K562 (cell line): ENCODE data around the gene GPR50. TPM values are rescaled to one million over a fixed set of nuclear protein-coding genes. Genes with fewer than 3 reads are reported as not detected.

Experiments
- ATAC-seq: fragments of 200-7000 bp; cut with Tn5 transposase; 3 replicates; pipeline ENCODE4 v1.9.1; 2020; ENCODE audit warnings: moderate library complexity
- BruUV-seq: library from RNA; stranded (reverse); fragments of 400-500 nt; replicated peaks from 2 replicates; lab custom pipeline; 2021; lab: Mats Ljungman, UMichigan
- CTCF ChIA-PET: fragments of 300-600 bp; formaldehyde crosslinking; extraction: SDS; loops from one replicate; lab custom pipeline; 2021; ENCODE audit warnings: low intra/inter-chr PET ratio; lab: Yijun Ruan, JAX
- POLR2A ChIA-PET: fragments of 300-600, 350-650 bp; sonication (Branson Sonifier 250); formaldehyde crosslinking; extraction: SDS; loops from one replicate; lab custom pipeline; 2021; ENCODE audit warnings: antibody characterized with exemption, inconsistent platforms; lab: Yijun Ruan, JAX
- DNase-seq, 4 experiments: peaks; one replicate each; pipeline versions ENCODE4 v3.0.0 to v3.0.0-alpha.2; 2011 to 2018; ENCODE audit warnings: low spot score in 3 of 4, mixed read lengths in 3 of 4; ENCODE audit errors: extremely low read depth in 1 of 4
- FAIRE-seq: peaks from 2 replicates; lab custom pipeline; 2011; peaks lifted over from hg19 to GRCh38; lab: Jason Lieb, UNC
- H2AFZ ChIP-seq: 2 replicates; pipeline ENCODE4 v1.6.0; 2011; ENCODE audit warnings: low read depth, low read length, control low read depth, inconsistent platforms
- H3K27ac ChIP-seq: fragments of 200-600 bp; 3 replicates; pipeline ENCODE4 v1.8.0; 2011; ENCODE audit warnings: low read depth, mild to moderate bottlenecking, control low read depth, inconsistent platforms, low read length, moderate library complexity, mixed read lengths; ENCODE audit errors: extremely low read depth
- H3K27me3 ChIP-seq, 2 experiments: fragments of 300-600 bp in 1 of 2; 2 replicates in 1 of 2; 3 replicates in 1 of 2; pipeline versions ENCODE4 v1.6.0 to v1.8.0; 2011; ENCODE audit warnings: inconsistent platforms in 2 of 2, low read length in 2 of 2, mild to moderate bottlenecking in 1 of 2, mixed read lengths in 1 of 2, moderate library complexity in 1 of 2; ENCODE audit not compliant: control insufficient read depth in 2 of 2, insufficient read depth in 2 of 2
- H3K36me3 ChIP-seq: fragments of 300-600 bp; 3 replicates; pipeline ENCODE4 v1.8.0; 2011; ENCODE audit warnings: mild to moderate bottlenecking, low read length, inconsistent platforms; ENCODE audit not compliant: control insufficient read depth, insufficient read depth
- H3K4me1 ChIP-seq, 2 experiments: fragments of 200-600 bp in 1 of 2; replicated peaks in 1 of 2; 2 replicates in 1 of 2; 3 replicates in 1 of 2; pipeline versions ENCODE4 v1.5.1 to v1.8.0; 2011; ENCODE audit warnings: inconsistent platforms in 2 of 2, low read length in 2 of 2, mild to moderate bottlenecking in 1 of 2, mixed read lengths in 1 of 2, moderate library complexity in 1 of 2; ENCODE audit not compliant: control insufficient read depth in 2 of 2, insufficient read depth in 2 of 2
- H3K4me2 ChIP-seq: 2 replicates; pipeline ENCODE4 v1.6.1; 2011; ENCODE audit warnings: low read length, control low read depth, inconsistent platforms, mixed read lengths; ENCODE audit not compliant: insufficient read depth
- H3K4me3 ChIP-seq: fragments of 200-600 bp; sonication (generic), shearing (Covaris generic); 2 replicates; pipeline ENCODE4 v1.5.1; 2016; ENCODE audit warnings: control low read depth, inconsistent platforms
- H3K79me2 ChIP-seq: fragments of 200-600 bp; 3 replicates; pipeline ENCODE4 v1.8.0; 2011; ENCODE audit warnings: low read length, inconsistent platforms; ENCODE audit not compliant: control insufficient read depth, insufficient read depth
- H3K9ac ChIP-seq, 2 experiments: 2 replicates each; pipeline versions ENCODE4 v1.6.0 to v1.6.1; 2011; ENCODE audit warnings: low read depth in 2 of 2, low read length in 2 of 2, control low read depth in 1 of 2, inconsistent platforms in 1 of 2, mild to moderate bottlenecking in 1 of 2, mixed read lengths in 1 of 2; ENCODE audit not compliant: insufficient read depth in 1 of 2
- H3K9me1 ChIP-seq: one replicate; pipeline ENCODE4 v1.6.0; 2011; ENCODE audit warnings: inconsistent platforms, mild to moderate bottlenecking, low read length, moderate library complexity; ENCODE audit not compliant: control insufficient read depth, insufficient read depth
- H3K9me3 ChIP-seq: replicated peaks from 2 replicates; pipeline ENCODE4 v1.5.1; 2011; ENCODE audit warnings: low read depth, low read length, inconsistent platforms; ENCODE audit not compliant: control insufficient read depth, insufficient read depth
- H4K20me1 ChIP-seq: replicated peaks from 2 replicates; pipeline ENCODE4 v1.6.1; 2011; ENCODE audit warnings: low read length, inconsistent platforms, mixed read lengths; ENCODE audit not compliant: control insufficient read depth, insufficient read depth
- CCNT2 ChIP-seq: IDR thresholded peaks from 2 replicates; pipeline ENCODE4 v1.6.1; 2011; ENCODE audit warnings: borderline replicate concordance, low read depth, mild to moderate bottlenecking, moderate library complexity, mixed read lengths, low read length; ENCODE audit not compliant: insufficient read length; ENCODE audit errors: extremely low read depth
- ETV1 ChIP-seq: fragments of 450-650 bp; conservative IDR thresholded peaks from 2 replicates; pipeline ENCODE4 v1.6.1; 2016; ENCODE audit warnings: missing genetic modification characterization, control low read depth, low read depth, missing compliant biosample characterization
- FOXK1 ChIP-seq: sonication (generic); formaldehyde crosslinking; IDR thresholded peaks from 2 replicates; pipeline ENCODE4 v1.8.0; 2022; ENCODE audit warnings: missing genetic modification reagents, mild to moderate bottlenecking, borderline replicate concordance
- KDM2B ChIP-seq: fragments of 250-450 bp; sonication (Bioruptor Pico); IDR thresholded peaks from 2 replicates; pipeline ENCODE4 v1.8.0; 2021; ENCODE audit warnings: mild to moderate bottlenecking, moderate library complexity
- MCM3 ChIP-seq: fragments of 450-650 bp; IDR thresholded peaks from 2 replicates; pipeline ENCODE4 v1.6.1; 2016
- MEF2D ChIP-seq: conservative IDR thresholded peaks from 2 replicates; pipeline ENCODE4 v1.6.1; 2016; ENCODE audit warnings: low read depth, missing genetic modification characterization, missing compliant biosample characterization
- MYBL2 ChIP-seq, 2 experiments: fragments of 450-650 bp in 1 of 2; sonication (generic) in 1 of 2; formaldehyde crosslinking in 1 of 2; IDR thresholded peaks; 2 replicates each; pipeline versions ENCODE4 v1.6.1 to v1.8.1; 2017 to 2022; ENCODE audit warnings: borderline replicate concordance in 1 of 2, inconsistent platforms in 1 of 2, low read depth in 1 of 2, mild to moderate bottlenecking in 1 of 2, missing genetic modification reagents in 1 of 2, moderate library complexity in 1 of 2
- NCOA4 ChIP-seq: fragments of 450-650 bp; IDR thresholded peaks from 2 replicates; pipeline ENCODE4 v1.6.1; 2018; ENCODE audit warnings: mild to moderate bottlenecking; ENCODE audit not compliant: partially characterized antibody
- NFYB ChIP-seq: IDR thresholded peaks from 2 replicates; pipeline ENCODE4 v1.6.1; 2011; ENCODE audit warnings: mild to moderate bottlenecking, moderate library complexity; ENCODE audit not compliant: insufficient read length; ENCODE audit errors: extremely low read depth
- SRSF7 ChIP-seq: fragments of 200-400 bp; formaldehyde crosslinking; optimal IDR thresholded peaks from 2 replicates; pipeline ENCODE3; 2017; ENCODE audit warnings: mild to moderate bottlenecking, low read depth, low read length
- XRCC5 ChIP-seq: fragments of 200-400 bp; formaldehyde crosslinking; IDR thresholded peaks from 2 replicates; pipeline ENCODE4 v1.6.1; 2017; ENCODE audit warnings: low read depth, mild to moderate bottlenecking, low read length
- ZNF561 ChIP-seq: fragments of 450-650 bp; formaldehyde crosslinking; conservative IDR thresholded peaks from 2 replicates; pipeline ENCODE4 v1.4.0; 2020; ENCODE audit warnings: mild to moderate bottlenecking, moderate library complexity
- WGBS: fragments of 100-300 bp; shearing (Covaris generic); methylation state at CpG from one replicate; pipeline ENCODE4 v1.1.6; 2016; ENCODE audit warnings: low coverage, mixed read lengths; ENCODE audit not compliant: insufficient coverage; ENCODE audit errors: missing lambda C conversion rate; 5-methylcytosine and 5-hydroxymethylcytosine counted together
- in situ Hi-C: fragments of 300-500 bp; cut with MboI; formaldehyde crosslinking; loops from 4 replicates; pipeline ENCODE4 v1.15.0; 2018; ENCODE audit warnings: inconsistent platforms, mixed read lengths
- intact Hi-C: fragments of 100-400 bp; cut with micrococcal nuclease; formaldehyde crosslinking; loops from 2 replicates; pipeline ENCODE4 v1.14.2; 2022
- polyA plus RNA-seq, 8 experiments: library from polyadenylated mRNA; depleted of rRNA in 4 of 8; stranded (reverse) in 5 of 8; unstranded in 3 of 8; fragments of >200 nt; fragmentation: Nextera tagmentation in 2 of 8; fragmentation: Illumina TruSeq in 1 of 8; extraction: Ambion mirVana in 2 of 8; extraction: Trizol in 1 of 8; gene quantifications; 2 replicates each; pipeline versions ENCODE4 v1.2.1 to v1.2.3, GENCODE V29; 2011 to 2014; ENCODE audit warnings: inconsistent platforms in 1 of 8, missing spikeins in 1 of 8
- total RNA-seq, 7 experiments: library from RNA; depleted of rRNA in 6 of 7; stranded (reverse); fragments of >200 nt in 6 of 7; fragmentation: Illumina TruSeq in 2 of 7; extraction: Trizol in 2 of 7; gene quantifications; 2 replicates each; pipeline versions ENCODE4 v1.2.1 to v1.2.3, GENCODE V29; 2011 to 2021; ENCODE audit warnings: low replicate concordance in 1 of 7

GPR50 gene
- total and polyA plus RNA-seq, 9 of the 15 experiments (the other 6 are each of a cell fraction or from before 2014, with no cell fraction given) = 0.03 TPM; not detected in 8

DNA sequence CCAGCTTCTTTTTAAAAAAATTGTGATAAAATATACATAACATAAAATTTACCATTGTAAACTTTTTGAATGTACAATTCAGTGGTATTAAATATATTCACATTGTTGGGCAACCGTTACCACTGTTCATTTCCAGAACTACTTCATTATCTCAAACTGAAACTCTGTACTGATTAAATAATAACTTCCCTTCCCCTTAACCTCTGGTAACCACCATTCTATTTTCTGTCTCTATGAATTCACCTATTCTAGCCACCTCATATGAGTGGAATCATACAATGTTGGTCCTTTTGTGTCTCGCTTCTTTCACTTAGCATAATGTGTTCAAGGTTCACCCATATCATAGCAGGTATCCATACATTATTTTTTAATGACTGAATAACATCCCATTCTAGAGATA, 8.3 kb downstream of the GPR50 start:
- FAIRE-seq (no peak), DNase-seq (no peak), ATAC-seq (no peak)
- H3K9me3 ChIP-seq = no peaks in the 10 kb centered on the region
- H4K20me1 ChIP-seq = no peaks in the 10 kb centered on the region
- BruUV-seq = no TSS peak
- CTCF ChIA-PET = no interaction called here
- H3K4me2 ChIP-seq = no peak overlapping the region
- H3K4me3 ChIP-seq = no peak overlapping the region
- peaks cover 0 to 25% of the 10 kb centered on the region in 2 experiments; a peak in 4 of 5 replicates for H3K27me3 ChIP-seq
- in situ Hi-C loops (no loop called here), intact Hi-C loops (no loop called here)
- no peak overlapping the region for H3K9ac ChIP-seq
- POLR2A ChIA-PET = no interaction called here
- no peak for TF ChIP-seq NCOA4
- no peak for TF ChIP-seq NFYB
- no peak for TF ChIP-seq MYBL2 (IDR thresholded peaks at IDR 0.05; ENCODE audit: low read depth)
- TF ChIP-seq MYBL2 (CRISPR knock-in tag; IDR thresholded peaks at IDR 0.05; ENCODE audit: borderline replicate concordance) = no peak
- no peak for TF ChIP-seq MEF2D
- TF ChIP-seq XRCC5 = no peak
- TF ChIP-seq ETV1 (tag) = no peak
- TF ChIP-seq KDM2B = no peak
- no peak for TF ChIP-seq FOXK1 (CRISPR knock-in tag)
- no peak for TF ChIP-seq MCM3
- no peak for TF ChIP-seq CCNT2
- no peak for TF ChIP-seq SRSF7
- no peak for TF ChIP-seq ZNF561 (CRISPR knock-in tag)
- no peaks in the 10 kb centered on the region for H3K9me1 ChIP-seq
- H2AFZ ChIP-seq = no peak overlapping the region
- no peaks in the 10 kb centered on the region for H3K36me3 ChIP-seq
- WGBS = 0% methylated on average over 2 of the region's 2 CpGs
- no peaks in the 10 kb centered on the region for H3K4me1 ChIP-seq
- no peak overlapping the region for H3K27ac ChIP-seq
- no peaks in the 10 kb centered on the region for H3K79me2 ChIP-seq
